T1000 (cell line): ENCODE data around the gene KCNJ3.

Experiments
- DNase-seq: peaks from one replicate; lab custom pipeline; 2025; ENCODE audit warnings: mixed read lengths; lab: John Stamatoyannopoulos, UW

The KCNJ3 gene

GRCh38 chr2:154707994-154708575, 9.6 kb downstream of the KCNJ3 start:
- no peak for DNase-seq

DNA sequence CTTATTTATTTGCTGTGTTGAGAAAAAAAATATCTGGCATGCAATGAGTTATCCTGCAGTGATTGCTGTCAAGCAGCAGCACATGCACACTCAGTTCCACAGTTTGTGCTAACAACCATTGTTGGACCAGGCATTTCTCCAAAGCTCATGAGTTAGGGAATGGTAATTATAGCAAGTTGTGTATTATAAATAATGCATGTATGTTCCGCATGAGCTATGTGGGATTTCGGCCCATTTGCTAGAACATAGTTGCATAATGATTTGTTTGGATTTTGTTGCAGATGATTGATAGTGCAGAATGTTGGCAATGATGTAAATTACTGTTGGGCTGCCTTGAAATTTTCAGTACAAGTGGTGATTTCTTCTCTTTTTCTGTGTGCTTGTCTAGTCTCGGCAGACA, 10.7 kb downstream of the KCNJ3 start:
- no peak for DNase-seq

DNA sequence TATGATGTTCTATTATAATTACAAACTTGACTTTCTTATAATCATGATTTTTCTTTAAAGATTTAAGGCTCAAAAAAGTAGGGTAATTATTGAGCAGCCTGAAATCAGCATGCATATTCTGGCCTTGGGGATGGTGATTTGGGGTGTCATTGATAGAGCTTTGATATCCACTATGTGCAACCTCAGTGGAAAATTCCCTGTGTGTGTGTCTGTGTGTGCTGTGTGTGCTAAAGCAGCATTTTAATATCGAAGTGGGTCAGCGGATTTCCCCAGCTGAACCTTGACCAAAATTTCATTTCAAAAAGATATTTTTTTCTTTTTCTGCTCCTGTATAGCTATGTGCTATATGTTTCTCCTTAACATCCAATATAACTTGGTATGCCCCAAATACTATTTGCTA, 11.6 kb downstream of the KCNJ3 start:
- DNase-seq, result no peak

DNA sequence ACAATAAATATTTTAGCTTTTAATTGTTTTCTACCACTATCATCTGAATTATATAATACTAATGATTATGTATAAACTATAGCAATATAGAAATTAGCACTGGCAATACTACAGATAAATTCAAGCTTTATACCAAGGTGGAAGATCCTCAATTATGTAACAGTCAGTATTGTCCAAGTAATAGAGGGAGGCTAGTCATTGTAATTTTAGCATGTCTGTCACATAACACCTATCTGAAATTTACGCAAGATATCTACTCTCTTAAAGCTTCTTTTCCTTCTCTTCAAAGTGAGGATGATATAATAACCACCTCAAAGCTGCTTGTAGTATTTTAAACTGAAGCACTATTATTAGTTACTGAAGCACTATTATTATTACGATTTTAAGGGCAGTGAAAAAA, 12.2 kb downstream of the KCNJ3 start:
- DNase-seq, result no peak

GRCh38 chr2:154713675-154714074, 15.2 kb downstream of the KCNJ3 start:
- DNase-seq, result no peak

GRCh38 chr2:154720651-154721050, 22.2 kb downstream of the KCNJ3 start:
- no peak for DNase-seq

DNA sequence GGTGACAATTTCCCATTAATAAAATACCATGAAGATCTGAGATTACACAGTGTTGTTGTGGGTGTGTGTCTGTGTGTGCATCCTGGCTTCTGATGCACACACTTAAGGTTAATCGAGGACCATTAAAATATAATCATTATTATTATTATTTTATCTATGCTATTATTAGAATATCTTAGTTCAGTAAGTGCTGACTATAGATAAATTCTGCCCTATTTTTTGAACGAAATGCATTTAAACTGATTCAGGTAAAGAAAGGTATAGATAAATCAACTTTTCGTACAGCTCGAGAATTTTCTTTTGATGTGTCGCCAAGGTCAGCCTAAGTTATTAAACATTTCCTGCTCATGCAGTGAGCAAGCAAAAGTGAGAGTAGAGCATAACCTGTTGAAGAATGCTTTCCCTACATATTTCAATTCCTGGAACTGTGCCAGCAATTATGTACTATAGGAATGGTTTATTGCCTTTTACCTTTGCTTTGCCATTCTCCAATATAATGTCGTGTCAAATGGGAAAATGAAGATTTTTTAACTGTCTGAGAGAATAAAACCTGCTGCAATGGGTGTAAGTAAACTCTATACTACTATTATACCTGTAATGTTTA, 25.8 kb downstream of the KCNJ3 start:
- no peak for DNase-seq

DNA sequence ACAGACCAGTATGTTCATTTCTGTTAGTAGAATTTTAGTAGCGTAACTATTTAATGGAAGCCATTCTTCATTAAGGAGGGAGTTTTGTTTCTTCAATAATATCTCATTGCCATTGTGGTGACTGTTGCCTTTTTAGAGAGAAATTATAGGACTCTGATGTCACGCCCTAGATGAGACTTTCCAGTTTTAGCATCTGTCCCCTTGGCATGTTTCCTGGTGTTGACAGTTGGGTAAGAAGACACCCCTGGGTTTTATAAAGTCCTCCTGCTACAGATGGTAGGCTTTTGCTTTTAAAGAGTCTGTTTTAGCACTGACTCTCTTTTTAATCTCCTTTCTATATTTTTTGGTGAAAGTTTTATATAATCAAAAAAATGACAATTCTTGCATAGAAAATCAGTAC, 41.9 kb downstream of the KCNJ3 start:
- no peak for DNase-seq

- no peak for DNase-seq
These were observed 60.4 kb downstream of the KCNJ3 start for GRCh38 chr2:154758871-154759270.

DNA sequence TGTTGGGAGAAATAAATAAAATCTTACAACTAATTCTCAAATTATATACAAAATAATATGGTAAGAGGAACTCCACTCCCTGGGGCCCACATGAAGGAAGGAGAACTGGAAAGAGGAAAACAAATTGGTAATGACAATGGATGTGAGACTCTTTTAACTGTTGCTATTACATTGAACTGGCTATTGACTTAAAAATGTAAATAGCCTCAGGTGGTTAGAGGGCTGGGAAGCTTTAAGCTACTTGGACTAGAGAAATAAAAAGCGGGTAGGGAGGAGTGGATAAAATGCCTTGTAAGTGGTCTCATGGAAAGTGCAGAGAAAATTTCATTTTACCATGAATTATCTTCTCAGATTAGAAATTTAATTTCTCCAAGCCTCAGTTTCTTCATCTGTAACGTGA, 64.1 kb downstream of the KCNJ3 start:
- no peak for DNase-seq

- DNase-seq, result no peak
These were observed 73.3 kb downstream of the KCNJ3 start for GRCh38 chr2:154771664-154772284.

DNA sequence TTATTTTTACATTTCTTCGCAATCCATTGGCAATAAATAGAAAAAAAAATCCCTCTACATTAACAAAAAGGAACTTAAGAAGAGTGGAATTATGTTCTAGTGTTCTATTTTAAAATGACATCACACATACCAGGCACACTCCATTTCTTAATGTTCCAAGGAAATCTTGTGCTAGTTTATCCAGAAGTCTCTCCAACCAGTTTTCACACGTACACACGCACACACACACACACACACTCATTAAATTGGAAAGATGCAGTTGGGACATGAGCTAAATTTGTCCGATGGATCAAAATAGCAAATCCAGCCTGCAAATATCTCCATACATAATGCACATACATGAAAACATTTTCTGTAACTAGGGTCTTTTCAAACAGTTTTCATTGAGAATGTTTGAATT, 78.3 kb downstream of the KCNJ3 start:
- DNase-seq, result no peak

GRCh38 chr2:154794406-154794805, 95.9 kb downstream of the KCNJ3 start:
- DNase-seq, result no peak

- DNase-seq, result no peak
These were observed 97.2 kb downstream of the KCNJ3 start for GRCh38 chr2:154795651-154796050.

DNA sequence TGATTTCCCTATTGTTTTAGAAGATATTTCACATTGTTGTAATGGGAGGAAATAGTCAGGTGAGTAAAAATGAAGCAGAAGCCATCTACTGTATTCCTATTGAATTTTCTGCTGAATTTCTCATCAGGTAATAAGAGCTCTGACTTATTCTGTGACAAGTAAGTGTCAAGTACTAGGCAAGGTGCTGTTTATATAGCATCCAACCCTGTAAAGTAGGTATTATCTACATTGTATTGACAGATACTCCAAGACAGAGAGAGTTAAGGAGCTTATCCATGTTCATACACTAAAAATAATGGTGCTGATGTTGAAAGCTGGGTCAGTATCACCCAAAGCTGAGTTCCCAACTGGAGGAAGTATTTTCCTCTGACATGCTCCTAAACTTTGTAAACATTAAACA, 106.0 kb downstream of the KCNJ3 start:
- no peak for DNase-seq

GRCh38 chr2:154813636-154814035, 115.1 kb downstream of the KCNJ3 start:
- no peak for DNase-seq

DNA sequence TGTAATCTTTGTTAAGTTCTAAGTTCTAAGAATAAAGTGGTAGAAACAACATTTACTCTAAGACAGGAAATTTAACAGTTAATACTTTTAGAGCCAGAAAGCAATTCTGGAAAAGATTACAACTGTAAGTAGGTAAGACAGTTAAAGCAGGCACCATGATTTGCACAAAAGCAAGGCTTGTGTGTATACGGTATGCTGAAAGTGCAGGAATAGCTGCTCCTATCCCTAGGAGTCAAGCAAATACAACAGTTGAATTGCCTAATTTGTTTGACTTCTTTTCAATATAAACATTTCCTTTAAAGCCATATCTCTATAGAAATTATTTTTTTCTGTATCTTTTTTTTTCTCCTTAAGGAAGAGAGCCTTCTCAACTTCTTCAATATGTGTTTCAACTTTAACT, 116.4 kb downstream of the KCNJ3 start:
- no peak for DNase-seq

GRCh38 chr2:154825358-154825757, 126.9 kb downstream of the KCNJ3 start:
- DNase-seq, result no peak

GRCh38 chr2:154826827-154827226, 128.3 kb downstream of the KCNJ3 start:
- DNase-seq, result no peak

DNA sequence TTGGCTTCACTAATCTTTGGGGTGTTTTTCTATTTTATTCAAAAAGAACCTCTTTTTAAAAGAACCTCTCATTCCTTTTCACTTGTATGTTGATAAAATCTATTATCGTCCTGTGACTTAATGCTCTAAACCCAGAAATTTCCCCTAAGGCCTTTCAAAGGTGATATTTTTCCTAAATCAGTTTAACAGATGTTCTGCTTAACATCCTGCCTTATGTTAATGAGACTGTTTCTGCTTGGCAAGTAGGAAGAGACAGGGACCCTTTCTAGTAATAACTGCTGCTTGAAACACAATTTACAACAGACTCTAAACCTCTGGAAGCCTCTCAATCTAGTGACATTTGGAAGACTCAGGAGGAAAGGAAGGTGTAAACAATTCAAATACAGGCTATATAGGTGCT, 128.8 kb downstream of the KCNJ3 start:
- no peak for DNase-seq

DNA sequence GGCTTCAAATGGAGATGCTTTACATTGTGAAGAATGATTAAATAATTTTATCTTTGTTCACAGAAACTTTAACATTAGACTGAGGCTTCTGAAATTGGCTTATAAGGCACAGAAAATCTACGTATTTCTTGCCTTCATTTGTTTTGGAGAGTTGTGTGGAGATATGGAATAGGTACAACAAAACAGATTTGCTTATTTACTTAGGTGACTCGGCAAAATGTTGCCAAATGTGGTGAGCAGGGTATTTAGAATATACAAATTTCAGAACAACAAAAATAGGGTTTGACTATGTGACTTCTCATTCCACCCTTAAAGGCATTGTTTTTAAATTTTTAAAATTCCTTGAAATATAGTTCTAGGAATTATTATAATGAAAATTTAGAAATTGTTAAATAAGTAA, 134.2 kb downstream of the KCNJ3 start:
- DNase-seq, result no peak

- DNase-seq, result no peak
These were observed 138.1 kb downstream of the KCNJ3 start for GRCh38 chr2:154836632-154837031.

DNA sequence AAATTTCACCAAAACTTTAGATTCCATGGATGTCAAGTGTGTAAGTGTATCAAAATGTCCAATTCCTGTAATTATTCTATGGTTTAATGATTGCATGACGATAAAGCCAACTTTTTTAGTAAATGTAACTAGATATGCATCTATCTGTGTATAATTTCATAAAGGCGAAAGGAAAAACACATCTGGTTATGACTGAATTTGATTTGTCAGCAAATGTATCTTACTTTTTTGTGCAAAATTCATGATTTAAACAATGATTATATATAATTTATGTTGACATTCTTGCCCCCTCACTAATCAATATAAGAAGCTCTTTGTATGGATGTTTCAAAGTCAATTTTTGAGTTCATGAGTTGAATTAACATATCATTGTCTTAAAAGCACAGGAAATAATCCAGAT, 138.5 kb downstream of the KCNJ3 start:
- no peak for DNase-seq

- DNase-seq, result no peak
These were observed 146.0 kb downstream of the KCNJ3 start for GRCh38 chr2:154844513-154844912.
